HG03175 (cell line): ENCODE data around the gene OAS2.
"Not testable (repeated sequence)": the region's sequence is repeated elsewhere in the genome, so short reads cannot be mapped to it uniquely, and the experiment has no call there.

Experiments
- ATAC-seq: cut with Tn5 transposase; IDR thresholded peaks from one replicate; pipeline ENCODE4 v1.9.1; 2021; ENCODE audit warnings: mild to moderate bottlenecking, moderate library complexity; ENCODE audit not compliant: unreplicated experiment

The OAS2 gene

GRCh38 chr12:112950701-112951100 is 27.6 kb upstream of the OAS2 start:
- ATAC-seq = no peak

- ATAC-seq = not testable (repeated sequence)
Measured at GRCh38 chr12:112957125-112957524, 21.2 kb upstream of the OAS2 start.

- no peak for ATAC-seq
Measured at GRCh38 chr12:112961074-112961473, 17.2 kb upstream of the OAS2 start.

DNA sequence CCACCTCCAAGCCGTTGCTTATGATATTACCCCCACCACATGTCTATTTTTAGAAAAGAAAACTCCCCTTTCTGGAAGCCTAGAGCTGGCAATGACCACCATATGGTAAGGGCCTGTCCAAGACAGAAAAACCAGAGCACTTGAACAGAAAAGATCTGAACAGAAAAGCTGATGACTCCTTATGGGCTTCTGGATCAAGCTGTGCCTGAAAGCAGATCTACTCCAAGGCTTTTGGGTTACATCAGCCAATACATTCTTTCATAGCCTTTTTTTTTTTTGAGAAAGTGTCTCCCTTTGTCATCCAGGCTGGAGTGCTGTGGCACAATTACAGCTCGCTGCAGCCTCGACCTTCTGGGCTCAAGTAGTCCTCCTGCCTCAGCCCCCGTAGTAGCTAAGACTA is 16.8 kb upstream of the OAS2 start:
- no peak for ATAC-seq

- ATAC-seq = no peak
Measured at GRCh38 chr12:112962561-112962960, 15.8 kb upstream of the OAS2 start.

GRCh38 chr12:112963227-112963861 is 15.0 kb upstream of the OAS2 start:
- ATAC-seq = no peak

DNA sequence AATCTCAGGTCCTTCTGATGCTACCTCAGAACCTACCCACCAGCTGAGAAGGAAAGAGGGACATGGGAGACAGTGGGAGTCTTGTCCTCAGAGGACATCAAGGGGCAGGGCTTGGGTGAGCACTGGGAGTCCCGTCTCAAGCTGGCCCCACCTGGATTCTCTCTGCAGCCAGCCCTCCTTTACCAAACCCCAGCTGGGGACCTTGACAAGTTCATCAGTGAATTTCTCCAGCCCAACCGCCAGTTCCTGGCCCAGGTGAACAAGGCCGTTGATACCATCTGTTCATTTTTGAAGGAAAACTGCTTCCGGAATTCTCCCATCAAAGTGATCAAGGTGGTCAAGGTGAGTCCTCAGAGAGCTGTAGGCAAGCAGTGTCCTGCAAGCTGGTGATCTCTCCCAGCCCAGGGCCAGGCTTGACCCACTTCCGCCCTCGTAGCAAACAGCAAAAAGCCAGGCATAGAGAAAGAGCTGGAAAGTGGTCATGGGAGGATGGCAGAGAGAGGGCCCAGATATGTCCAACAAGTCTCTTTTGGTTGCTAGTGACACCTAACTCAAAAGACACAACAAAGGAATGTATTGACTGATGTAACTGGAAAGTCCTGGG is 14.2 kb upstream of the OAS2 start:
- ATAC-seq = no peak

- ATAC-seq = no peak
Measured at GRCh38 chr12:112964915-112965314, 13.4 kb upstream of the OAS2 start.

DNA sequence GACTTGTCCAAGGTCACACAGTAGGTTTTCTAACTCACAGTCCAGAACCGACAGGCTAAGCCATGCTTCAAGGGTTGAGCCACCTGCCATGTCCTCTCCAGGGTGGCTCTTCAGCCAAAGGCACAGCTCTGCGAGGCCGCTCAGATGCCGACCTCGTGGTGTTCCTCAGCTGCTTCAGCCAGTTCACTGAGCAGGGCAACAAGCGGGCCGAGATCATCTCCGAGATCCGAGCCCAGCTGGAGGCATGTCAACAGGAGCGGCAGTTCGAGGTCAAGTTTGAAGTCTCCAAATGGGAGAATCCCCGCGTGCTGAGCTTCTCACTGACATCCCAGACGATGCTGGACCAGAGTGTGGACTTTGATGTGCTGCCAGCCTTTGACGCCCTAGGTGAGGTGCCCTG is 12.7 kb upstream of the OAS2 start:
- no peak for ATAC-seq

DNA sequence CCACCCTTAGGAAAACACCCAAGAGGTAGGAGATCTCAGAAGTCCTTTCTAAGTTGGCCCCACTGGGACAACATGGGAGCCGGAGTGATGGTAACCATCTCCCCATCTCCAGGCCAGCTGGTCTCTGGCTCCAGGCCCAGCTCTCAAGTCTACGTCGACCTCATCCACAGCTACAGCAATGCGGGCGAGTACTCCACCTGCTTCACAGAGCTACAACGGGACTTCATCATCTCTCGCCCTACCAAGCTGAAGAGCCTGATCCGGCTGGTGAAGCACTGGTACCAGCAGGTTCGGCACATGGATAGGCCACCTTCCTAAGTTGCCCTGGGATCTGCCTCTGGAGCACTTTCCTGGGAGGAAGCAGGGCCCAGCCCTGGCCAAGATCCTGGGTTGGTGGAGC is 11.0 kb upstream of the OAS2 start:
- ATAC-seq = no peak

DNA sequence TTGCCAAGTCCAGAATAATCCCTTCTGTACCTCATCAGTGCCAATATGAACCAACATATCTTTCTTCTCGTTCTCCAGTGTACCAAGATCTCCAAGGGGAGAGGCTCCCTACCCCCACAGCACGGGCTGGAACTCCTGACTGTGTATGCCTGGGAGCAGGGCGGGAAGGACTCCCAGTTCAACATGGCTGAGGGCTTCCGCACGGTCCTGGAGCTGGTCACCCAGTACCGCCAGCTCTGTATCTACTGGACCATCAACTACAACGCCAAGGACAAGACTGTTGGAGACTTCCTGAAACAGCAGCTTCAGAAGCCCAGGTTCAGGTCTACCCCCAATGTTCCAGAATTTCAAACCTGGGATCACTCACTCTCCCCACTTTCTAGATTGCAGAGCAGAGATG is 10.5 kb upstream of the OAS2 start:
- no peak for ATAC-seq

DNA sequence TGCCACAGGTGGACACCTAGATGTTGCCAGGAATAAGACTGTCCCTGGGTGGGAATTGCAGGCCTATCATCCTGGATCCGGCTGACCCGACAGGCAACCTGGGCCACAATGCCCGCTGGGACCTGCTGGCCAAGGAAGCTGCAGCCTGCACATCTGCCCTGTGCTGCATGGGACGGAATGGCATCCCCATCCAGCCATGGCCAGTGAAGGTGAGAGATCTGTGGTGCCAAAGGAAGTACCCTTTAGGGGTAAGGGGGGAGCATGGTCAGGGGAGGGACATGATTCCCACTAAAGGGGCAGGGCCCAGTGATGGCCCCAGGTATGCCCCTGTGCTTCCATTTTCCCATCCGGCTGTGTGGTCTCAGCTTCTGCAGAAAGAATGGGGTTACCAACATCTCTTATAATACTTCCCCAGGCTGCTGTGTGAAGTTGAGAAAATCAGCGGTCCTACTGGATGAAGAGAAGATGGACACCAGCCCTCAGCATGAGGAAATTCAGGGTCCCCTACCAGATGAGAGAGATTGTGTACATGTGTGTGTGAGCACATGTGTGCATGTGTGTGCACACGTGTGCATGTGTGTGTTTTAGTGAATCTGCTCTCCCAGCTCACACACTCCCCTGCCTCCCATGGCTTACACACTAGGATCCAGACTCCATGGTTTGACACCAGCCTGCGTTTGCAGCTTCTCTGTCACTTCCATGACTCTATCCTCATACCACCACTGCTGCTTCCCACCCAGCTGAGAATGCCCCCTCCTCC is 8.6 kb upstream of the OAS2 start:
- no peak for ATAC-seq

DNA sequence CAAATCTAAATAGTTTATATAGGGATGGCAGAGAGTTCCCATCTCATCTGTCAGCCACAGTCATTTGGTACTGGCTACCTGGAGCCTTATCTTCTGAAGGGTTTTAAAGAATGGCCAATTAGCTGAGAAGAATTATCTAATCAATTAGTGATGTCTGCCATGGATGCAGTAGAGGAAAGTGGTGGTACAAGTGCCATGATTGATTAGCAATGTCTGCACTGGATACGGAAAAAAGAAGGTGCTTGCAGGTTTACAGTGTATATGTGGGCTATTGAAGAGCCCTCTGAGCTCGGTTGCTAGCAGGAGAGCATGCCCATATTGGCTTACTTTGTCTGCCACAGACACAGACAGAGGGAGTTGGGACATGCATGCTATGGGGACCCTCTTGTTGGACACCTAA is 7.9 kb upstream of the OAS2 start:
- ATAC-seq = no peak

- ATAC-seq = no peak
Measured at GRCh38 chr12:112971248-112971647, 7.1 kb upstream of the OAS2 start.

GRCh38 chr12:112973011-112973735 is 5.1 kb upstream of the OAS2 start:
- no peak for ATAC-seq

GRCh38 chr12:112973818-112974231 is 4.5 kb upstream of the OAS2 start:
- ATAC-seq = no peak

- no peak for ATAC-seq
Measured at GRCh38 chr12:112974904-112975303, 3.4 kb upstream of the OAS2 start.

- ATAC-seq = no peak
Measured at GRCh38 chr12:112977139-112977538, 1.2 kb upstream of the OAS2 start.

GRCh38 chr12:112977641-112978040 is 678 bp upstream of the OAS2 start:
- ATAC-seq = no peak

GRCh38 chr12:112979041-112979680 is 842 bp downstream of the OAS2 start:
- ATAC-seq = peak; percentile 24

GRCh38 chr12:112980491-112981158 is 2.3 kb downstream of the OAS2 start:
- no peak for ATAC-seq
